Right hindlimb (tissue), 1 donor: ENCODE data around the gene TNFRSF12A.

Experiments used
- DNase-seq: peaks from one replicate; pipeline ENCODE4 v3.0.0-alpha.2; 2018

The TNFRSF12A gene

GRCh38 chr16:2986623-2987188 is 33.5 kb upstream of the TNFRSF12A start:
- DNase-seq: no peak

GRCh38 chr16:2987286-2987685 is 32.9 kb upstream of the TNFRSF12A start:
- DNase-seq: no peak

DNA sequence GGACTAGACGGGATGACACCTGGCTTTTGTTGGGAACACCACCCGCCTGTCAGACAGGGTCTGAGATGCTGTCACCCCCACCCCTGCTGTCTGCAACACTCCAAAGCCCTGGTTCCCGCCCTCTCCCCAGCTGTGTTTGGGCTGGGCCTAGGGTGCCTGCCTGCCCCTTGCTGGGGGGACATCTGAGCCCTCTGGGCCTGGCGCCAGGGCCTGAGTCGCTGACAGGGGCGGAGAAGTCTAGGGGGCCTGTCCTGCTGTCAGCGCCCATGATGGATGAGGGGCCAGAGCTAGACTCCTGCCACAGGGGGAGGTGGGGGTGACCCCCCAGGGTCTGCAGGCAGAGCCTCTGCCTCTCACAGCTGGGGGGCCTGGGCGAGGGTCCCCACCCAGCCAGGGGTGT is 32.3 kb upstream of the TNFRSF12A start:
- DNase-seq: peak; percentile 83

DNA sequence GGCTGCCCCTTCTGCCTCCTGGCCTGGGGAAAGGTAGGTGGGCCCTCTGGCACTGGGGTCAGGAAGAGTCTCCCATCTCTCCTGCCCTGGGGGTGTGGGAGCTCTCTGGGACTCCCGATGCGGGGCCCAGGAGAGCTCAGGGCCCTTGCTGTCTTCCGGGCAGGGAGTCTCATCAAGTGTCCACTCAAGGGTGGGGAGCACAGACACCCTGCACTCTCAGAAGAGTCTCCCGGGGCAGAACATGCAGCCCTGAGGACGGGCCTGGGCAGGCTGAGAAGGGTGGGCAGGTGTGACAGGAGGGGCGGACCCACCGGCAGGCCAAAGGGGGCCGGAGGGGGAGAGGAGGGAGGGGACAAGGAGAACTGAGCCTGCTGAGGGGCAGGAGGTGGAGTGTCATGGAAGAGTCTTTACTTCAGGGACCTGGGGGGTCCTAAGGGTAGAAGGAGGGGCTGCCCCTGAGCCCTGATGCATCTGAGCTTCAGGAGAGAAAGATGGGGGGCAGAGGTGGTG is 31.5 kb upstream of the TNFRSF12A start:
- DNase-seq: no peak

- no peak for DNase-seq
Observed at GRCh38 chr16:2990891-2991290, 29.3 kb upstream of the TNFRSF12A start.

GRCh38 chr16:2991566-2992261 is 28.5 kb upstream of the TNFRSF12A start:
- DNase-seq: no peak

- DNase-seq: no peak
Observed at GRCh38 chr16:2992383-2993081, 27.6 kb upstream of the TNFRSF12A start.

DNA sequence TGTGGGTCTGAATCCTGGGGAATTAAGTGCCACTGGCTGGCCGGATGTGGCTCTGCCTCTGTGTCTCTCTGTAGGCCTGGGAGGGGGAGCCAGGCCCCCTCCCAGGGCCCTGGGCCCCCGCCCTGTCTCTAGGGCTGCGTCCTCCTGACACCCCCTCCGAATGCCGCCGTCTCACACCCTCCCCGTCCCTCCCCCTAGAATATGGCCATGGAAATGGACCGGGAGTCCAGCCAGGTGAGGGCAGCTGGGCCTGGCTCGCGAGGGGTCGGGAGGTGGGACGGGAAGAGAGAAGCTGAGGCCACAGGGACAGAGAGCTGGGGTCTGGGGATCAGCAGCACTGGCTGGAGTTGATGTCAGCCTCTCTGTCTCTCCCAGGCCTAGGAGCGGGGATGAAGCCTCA is 23.9 kb upstream of the TNFRSF12A start:
- no peak for DNase-seq

- DNase-seq: no peak
Observed at GRCh38 chr16:2999929-3000328, 20.2 kb upstream of the TNFRSF12A start.

- DNase-seq: no peak
Observed at GRCh38 chr16:3000540-3000939, 19.6 kb upstream of the TNFRSF12A start.

- DNase-seq: no peak
Observed at GRCh38 chr16:3001316-3001715, 18.9 kb upstream of the TNFRSF12A start.

DNA sequence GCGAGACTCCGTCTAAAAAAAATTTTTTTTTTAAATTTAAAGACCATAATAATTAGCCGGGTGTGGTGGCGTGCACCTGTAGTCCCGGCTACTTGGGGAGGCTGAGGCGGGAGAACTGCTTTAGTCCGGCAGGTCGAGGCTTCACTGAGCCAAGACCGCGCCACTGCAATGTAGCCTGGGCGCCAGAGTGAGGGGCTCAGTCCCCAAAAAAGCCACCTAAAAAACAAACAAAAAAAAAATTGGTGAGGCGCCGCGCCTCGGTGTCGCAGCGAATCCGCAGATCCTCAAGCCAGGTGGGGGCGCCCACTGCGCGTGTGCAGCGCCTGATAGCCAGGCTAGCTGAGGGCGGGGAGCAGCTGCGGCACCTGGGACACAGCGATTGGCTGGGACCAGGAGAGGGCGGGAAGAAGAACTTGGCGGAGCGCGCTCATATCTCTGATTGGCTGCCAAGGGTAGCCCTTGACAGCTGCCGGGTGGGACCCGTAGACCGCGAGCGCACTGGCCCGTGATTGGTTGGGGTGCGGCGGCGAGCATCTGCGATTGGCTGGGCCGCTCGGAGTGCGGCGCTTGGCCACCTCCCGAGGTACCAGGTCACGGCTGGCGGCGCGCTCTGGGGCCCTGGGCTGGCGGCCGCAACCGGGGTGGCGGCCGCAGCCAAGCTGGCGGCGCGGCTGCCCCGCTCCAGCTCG is 16.4 kb upstream of the TNFRSF12A start:
- peak; percentile 97 for DNase-seq

GRCh38 chr16:3004319-3004718 is 15.8 kb upstream of the TNFRSF12A start:
- no peak for DNase-seq

GRCh38 chr16:3004781-3005284 is 15.3 kb upstream of the TNFRSF12A start:
- no peak for DNase-seq

DNA sequence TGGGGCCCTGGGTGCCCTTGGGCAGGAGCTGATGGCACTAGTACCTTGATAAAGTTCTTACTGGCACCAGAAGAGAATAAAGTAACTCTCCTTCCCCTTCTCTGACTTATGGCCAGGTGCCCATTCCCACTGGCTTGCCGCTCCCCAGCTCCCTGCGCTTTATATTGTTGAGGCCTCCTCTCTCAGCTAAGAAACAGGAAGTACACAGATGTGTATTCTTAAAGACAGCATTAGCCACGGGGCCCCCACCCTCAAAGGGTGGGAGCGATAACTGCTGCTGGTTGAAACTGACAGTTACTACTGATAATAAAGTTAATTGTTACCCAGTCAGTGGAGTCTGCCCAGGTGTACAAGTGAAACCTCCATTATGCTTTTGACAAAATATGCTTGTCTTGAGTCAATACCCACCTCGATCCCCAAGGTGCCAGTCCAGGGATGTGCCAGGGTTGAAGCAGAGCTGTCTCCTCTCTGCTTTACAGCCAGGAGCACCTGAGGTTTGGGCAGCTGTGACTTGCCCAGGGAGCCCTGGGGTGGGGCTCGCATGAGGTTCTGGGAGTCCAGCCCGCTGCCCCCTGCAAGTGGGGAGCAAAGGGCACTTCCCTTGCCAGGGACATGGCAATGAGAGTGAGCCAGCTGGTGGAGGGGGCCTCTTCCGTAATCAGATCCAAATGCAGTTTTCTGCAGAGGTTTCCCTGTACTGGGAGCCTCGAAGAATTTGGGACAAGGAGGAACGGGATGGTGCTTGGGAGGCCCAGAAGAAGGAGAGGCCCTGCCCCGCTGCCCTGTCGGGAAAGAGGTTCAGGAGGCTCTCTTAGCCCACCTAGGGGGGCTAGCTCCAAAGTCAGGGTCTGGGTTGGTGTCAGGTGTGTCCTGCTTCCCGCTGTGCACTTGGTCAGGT is 12.9 kb upstream of the TNFRSF12A start:
- no peak for DNase-seq

DNA sequence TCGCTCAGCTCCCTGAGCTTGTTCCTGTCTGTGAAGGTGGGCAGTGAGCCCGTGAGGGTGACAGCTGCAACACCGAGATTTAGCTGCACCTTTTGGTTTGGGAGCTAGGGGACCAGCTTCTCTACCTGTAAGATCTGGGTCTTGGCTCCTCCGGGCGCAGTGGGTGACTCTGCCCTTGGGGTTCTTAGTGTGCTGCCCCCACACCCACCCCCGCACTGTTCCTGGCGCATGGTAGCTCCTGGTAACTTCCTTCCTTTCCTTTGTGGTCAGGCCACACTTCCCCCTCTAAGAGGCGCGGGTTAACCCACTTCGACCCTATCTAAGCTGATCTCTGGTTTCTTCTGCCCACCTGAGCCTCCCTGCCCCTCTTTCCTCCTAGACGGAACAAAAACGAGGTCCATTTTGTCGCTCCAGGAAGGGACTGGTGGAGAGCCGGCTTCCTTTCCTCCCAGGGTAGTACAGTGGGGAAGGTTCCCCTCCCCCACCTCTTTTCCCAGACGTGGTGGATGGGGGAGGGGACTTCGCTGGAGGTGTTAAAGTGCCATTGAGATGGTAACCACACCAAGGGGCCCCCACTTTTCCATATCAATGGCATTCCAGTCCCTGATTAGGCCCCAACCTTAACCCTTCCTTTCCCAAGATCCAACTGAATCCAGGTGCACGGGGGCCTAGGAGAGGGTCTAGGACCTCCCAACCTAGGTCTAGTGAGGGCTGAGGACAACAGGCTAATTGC is 12.0 kb upstream of the TNFRSF12A start:
- DNase-seq: no peak

DNA sequence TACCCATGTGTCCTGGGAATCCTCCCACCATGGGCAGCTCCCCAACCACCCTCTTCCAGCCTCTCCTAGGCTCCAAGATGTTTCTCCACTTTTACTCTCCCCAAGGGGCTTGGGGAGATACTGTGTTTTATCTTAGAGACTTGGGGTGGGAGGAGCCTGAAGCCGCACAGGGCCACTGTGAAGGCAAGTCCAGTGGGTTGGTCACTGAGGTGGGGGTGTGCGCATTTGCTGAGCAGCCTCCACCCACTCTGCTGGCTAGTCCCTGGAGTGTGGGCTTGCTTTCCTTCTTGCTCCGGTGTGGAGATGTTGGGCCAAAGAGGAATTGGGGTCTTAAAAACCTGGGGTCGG is 11.5 kb upstream of the TNFRSF12A start:
- DNase-seq: no peak

DNA sequence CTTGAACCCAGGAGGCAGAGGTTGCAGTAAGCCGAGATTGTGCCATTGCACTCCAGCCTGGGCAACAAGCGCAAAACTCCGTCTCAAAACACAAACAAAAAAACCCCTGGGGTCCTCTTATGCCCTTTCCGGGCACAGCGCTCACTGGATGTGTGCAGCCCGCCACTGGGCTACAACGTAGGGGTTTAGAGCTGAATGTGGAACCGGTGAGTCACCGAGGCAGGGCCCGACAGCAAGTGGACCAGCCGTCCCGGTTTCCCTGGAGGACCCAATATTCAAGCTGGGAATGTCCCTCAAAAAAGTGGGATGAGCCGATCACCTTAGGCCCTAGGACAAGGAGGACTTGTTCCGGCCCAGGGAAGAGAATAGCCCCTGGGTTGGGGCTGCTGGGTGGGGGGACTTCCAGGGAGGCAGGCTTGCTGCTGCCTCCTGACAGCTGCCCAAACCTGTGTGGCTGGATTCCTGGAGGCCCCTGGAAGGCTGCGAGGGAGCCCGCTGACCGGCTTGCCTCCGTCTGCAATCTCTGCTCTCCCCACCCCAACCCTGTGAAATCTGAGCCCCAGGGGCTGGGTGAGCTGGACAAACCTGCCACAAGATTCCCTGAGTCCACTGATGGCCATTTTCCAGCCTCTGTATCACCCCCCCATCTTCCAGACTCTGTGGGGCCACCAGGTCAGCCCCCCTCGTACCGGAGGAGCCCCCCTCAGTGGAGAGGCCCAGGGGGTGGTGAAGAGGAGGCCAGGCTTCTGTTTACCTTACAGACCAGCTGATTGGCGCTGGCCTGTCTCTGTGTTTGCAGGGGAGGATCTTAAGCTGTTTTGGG is 10.4 kb upstream of the TNFRSF12A start:
- DNase-seq: no peak

DNA sequence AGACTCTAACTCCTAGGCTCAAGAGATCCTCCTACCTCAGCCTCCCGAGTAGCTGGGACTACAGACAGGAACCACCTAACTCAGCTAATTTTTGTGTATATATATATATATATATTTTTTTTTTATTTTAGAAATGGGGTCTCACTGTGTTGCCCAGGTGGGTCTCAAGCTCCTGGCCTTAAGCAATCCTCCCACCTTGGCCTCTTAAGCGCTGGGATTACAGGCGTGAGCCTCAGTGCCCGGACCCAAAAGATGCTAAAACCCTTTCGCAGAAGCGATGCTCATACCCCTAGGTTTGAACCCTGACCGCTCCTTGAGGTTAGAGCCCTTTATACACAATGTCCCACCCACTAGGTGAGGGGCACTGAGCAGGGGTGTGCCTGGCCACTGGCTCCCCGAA is 9.7 kb upstream of the TNFRSF12A start:
- no peak for DNase-seq

DNA sequence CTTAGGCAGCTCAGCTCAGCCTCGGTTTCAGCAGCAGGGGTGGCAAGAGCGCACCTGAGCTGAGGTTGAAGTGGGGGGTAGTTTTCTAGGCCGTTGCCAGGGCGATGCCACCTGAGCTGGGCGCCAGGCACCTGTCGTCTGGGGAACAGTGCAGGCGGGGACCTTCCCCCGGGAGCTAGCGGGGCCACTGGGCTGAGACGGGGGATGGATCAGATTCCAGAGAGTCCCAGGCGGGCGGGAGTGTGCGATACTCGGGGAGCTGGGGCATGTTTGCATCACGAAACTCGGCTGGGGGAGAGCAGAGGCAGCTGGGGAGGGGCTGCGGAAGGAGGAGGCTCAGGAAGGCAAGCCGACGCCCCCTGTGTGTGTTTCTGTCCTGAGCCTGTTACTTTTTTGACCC is 7.9 kb upstream of the TNFRSF12A start:
- DNase-seq: no peak
